Brain microvascular endothelial cell (primary cell): ENCODE data around the gene ETS1.

Experiments used
- DNase-seq: peaks from one replicate; pipeline ENCODE4 v3.0.0-alpha.2; 2020
- H3K27ac ChIP-seq: fragments of 250-450 bp; sonication (Bioruptor Pico); 2 replicates; pipeline ENCODE4 v1.5.1; 2020; ENCODE audit warnings: mild to moderate bottlenecking, moderate library complexity
- H3K27me3 ChIP-seq: fragments of 250-450 bp; sonication (Bioruptor Pico); replicated peaks from 2 replicates; pipeline ENCODE4 v1.5.1; 2020; ENCODE audit warnings: mild to moderate bottlenecking
- H3K36me3 ChIP-seq: fragments of 250-450 bp; sonication (Bioruptor Pico); replicated peaks from 2 replicates; pipeline ENCODE4 v1.5.1; 2020; ENCODE audit warnings: mild to moderate bottlenecking
- H3K4me3 ChIP-seq: 2 replicates; pipeline ENCODE4 v1.5.1; 2011; ENCODE audit warnings: low read depth, mild to moderate bottlenecking, control low read depth, low read length, moderate library complexity
- CTCF ChIP-seq: IDR thresholded peaks from 2 replicates; pipeline ENCODE4 v1.5.1; 2011; ENCODE audit warnings: low read depth, mild to moderate bottlenecking, moderate library complexity, low read length, control low read depth, inconsistent platforms; ENCODE audit errors: missing control alignments
- in situ Hi-C: cut with HindIII; loops from 2 replicates; pipeline ENCODE4 v1.10.0; 2017; ENCODE audit warnings: low sequenced_read_pairs, low pct_ligation_motif_present

Gene ETS1

GRCh38 chr11:128575961-128576350 is 11.4 kb downstream of the ETS1 start:
- Histone ChIP-seq H3K4me3 (no peak overlapping the region), H3K36me3 (no peaks in the 10 kb centered on the region), H3K27ac (no peak overlapping the region), H3K27me3 (no peaks in the 10 kb centered on the region)
- TF ChIP-seq CTCF: no peak
- DNase-seq: no peak
- in situ Hi-C loops: no loop called here

DNA sequence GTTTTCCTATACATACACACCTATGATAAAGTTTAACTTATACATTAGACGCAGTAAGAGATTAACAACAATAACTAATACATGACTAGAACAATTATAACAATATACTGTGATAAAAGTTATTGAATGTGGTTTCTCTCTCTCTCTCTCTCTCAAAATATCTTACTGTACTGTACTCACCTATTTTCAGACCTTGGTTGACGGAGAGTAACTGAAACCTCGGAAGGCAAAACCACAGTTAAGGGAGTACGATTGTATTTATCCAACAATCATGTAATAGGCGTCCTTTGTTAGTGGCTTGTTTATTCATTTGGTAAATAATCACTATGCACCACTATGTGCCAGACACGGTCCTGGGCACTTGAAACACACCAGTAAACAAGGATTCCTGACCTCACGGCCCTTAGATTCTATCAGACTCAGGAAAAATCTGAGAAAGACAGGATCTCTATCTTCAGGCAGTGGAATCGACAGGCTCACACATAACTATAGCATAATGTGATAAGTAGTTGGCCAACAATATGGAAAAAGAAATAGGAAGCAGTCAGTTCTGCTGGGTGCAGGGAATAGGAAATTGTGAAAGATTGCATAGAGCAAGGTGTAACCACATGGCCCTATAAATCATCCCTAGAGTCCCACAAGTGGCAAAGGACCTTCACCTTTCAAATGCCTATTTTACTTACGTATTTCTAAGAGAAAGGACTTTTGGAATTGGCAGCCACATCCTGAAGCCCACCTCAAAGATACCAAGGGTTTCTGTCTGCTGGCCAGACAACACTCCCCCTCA is 12.0 kb downstream of the ETS1 start:
- no peak for DNase-seq
- in situ Hi-C loops: no loop called here
- Histone ChIP-seq H3K4me3 (no peak overlapping the region), H3K36me3 (no peaks in the 10 kb centered on the region), H3K27ac (no peak overlapping the region), H3K27me3 (no peaks in the 10 kb centered on the region)
- TF ChIP-seq CTCF: no peak

DNA sequence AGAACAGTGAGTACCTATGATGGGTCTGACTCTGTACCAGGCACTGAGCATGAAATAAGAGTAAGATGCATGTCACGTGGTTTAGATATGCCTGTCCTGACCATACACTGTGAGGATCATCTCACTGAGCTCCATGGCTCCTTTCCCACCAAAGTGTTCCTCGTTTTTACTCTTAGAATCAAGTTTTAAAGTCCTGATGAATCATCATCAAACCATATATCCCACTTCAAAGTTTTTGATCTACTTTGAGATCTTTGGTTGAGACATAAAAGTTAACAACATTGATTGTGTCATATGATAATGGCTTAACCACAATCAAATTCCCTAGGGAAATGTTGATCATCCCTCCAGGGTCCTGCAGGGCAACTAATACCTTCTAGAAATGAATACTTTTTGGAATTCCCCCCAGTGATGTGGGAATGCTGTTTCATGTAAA is 12.8 kb downstream of the ETS1 start:
- H3K36me3 ChIP-seq: no peaks in the 10 kb centered on the region
- in situ Hi-C loops: no loop called here
- DNase-seq: no peak
- no peak overlapping the region for H3K27ac ChIP-seq
- no peak overlapping the region for H3K4me3 ChIP-seq
- no peaks in the 10 kb centered on the region for H3K27me3 ChIP-seq
- no peak for TF ChIP-seq CTCF

GRCh38 chr11:128573638-128574037 is 13.7 kb downstream of the ETS1 start:
- DNase-seq: no peak
- no peak for TF ChIP-seq CTCF
- Histone ChIP-seq H3K27ac (no peak overlapping the region), H3K4me3 (no peak overlapping the region), H3K36me3 (no peaks in the 10 kb centered on the region), H3K27me3 (no peaks in the 10 kb centered on the region)
- in situ Hi-C loops: no loop called here

- DNase-seq: no peak
- in situ Hi-C loops: no loop called here
- H3K27ac ChIP-seq: no peak overlapping the region
- H3K36me3 ChIP-seq: no peaks in the 10 kb centered on the region
- no peak overlapping the region for H3K4me3 ChIP-seq
- no peak for TF ChIP-seq CTCF
- H3K27me3 ChIP-seq: no peaks in the 10 kb centered on the region
Observed at GRCh38 chr11:128572965-128573364, 14.4 kb downstream of the ETS1 start.

GRCh38 chr11:128570632-128571031 is 16.7 kb downstream of the ETS1 start:
- no peak for DNase-seq
- in situ Hi-C loops: no loop called here

More at GRCh38 chr11:128570632-128571031, 16.7 kb downstream of the ETS1 start:
- H3K27ac ChIP-seq: no peak overlapping the region
- no peaks in the 10 kb centered on the region for H3K27me3 ChIP-seq
- H3K4me3 ChIP-seq: no peak overlapping the region
- H3K36me3 ChIP-seq: no peaks in the 10 kb centered on the region
- TF ChIP-seq CTCF: no peak
